Uterus (tissue), 2 donors: ENCODE results near the gene DMXL2.

Source experiments
- CTCF ChIP-seq, 4 experiments: fragments of 200-600 bp in 2 of 4; fragments of 450-650 bp in 2 of 4; sonication (generic) in 2 of 4; IDR thresholded peaks; one replicate each; pipeline ENCODE4 v1.5.1; 2016 to 2019; ENCODE audit warnings: antibody characterized with exemption in 4 of 4, mild to moderate bottlenecking in 2 of 4, moderate library complexity in 1 of 4
- POLR2A ChIP-seq, 2 donors: fragments of 450-650 bp; IDR thresholded peaks; one replicate each; pipeline ENCODE4 v1.6.1; 2016; ENCODE audit warnings: antibody characterized with exemption in 2 of 2, mild to moderate bottlenecking in 1 of 2, moderate library complexity in 1 of 2

- TF ChIP-seq CTCF (IDR thresholded peaks at IDR 0.05) (no peak), POLR2A (IDR thresholded peaks at IDR 0.05) (no peak)
These were observed 98.2 kb downstream of the DMXL2 start for GRCh38 chr15:51524376-51524775.
